Sigmoid colon (tissue), 4 donors: Measurements from ENCODE around the gene SHROOM4.

ENCODE experiments used
- EP300 ChIP-seq, 4 donors: sonication (generic); formaldehyde crosslinking; IDR thresholded peaks; one replicate each; pipeline ENCODE4 v1.6.1; 2017; ENCODE audit warnings: antibody characterized with exemption in 4 of 4
- TF ChIP-seq, protein P1 (sequence below), 4 experiments: fragments of 450-650 bp in 3 of 4; fragments of 200-600 bp in 1 of 4; IDR thresholded peaks; one replicate each; pipeline ENCODE4 v1.5.1; 2016 to 2019; ENCODE audit warnings: antibody characterized with exemption in 4 of 4, mild to moderate bottlenecking in 3 of 4, moderate library complexity in 2 of 4

DNA sequence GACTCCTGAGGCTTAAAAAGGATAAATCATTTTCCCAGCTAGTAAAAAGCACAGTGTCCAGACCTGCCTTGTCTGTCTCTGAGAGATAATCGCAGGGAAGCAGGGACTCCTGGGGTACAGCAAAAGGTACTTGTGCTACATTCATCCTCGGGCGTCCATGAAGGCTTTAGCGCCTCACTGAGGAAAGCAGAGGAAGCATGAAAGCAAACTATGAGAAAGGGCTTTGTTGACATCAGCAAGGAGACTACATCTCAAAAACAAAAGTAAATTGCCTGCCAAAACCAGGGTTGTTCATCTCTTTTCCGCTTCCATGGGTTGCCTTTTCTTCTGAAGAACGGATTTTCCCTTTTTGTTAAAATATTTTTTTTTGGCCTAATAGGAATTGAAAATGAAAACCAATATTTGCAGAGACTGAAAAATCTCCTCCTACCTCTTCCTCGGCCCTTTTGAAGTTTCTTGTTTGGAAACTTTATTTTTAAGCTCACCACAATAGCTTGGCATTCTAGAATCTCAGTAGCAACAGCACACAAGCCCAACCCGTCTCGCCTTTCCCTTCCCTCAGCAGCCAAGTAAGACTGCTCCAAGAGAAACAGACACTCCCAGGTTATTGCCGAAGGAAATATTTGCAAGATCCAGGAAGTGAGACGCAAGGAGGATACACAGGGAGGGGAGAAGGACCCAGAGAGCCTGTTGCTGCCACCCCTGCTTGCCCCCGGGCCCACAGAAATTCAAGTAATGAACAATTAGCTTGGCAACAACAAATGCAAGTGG, 195.0 kb downstream of the SHROOM4 start:
- no peak for TF ChIP-seq EP300 (IDR thresholded peaks at IDR 0.05)
- TF ChIP-seq, protein P1, sequence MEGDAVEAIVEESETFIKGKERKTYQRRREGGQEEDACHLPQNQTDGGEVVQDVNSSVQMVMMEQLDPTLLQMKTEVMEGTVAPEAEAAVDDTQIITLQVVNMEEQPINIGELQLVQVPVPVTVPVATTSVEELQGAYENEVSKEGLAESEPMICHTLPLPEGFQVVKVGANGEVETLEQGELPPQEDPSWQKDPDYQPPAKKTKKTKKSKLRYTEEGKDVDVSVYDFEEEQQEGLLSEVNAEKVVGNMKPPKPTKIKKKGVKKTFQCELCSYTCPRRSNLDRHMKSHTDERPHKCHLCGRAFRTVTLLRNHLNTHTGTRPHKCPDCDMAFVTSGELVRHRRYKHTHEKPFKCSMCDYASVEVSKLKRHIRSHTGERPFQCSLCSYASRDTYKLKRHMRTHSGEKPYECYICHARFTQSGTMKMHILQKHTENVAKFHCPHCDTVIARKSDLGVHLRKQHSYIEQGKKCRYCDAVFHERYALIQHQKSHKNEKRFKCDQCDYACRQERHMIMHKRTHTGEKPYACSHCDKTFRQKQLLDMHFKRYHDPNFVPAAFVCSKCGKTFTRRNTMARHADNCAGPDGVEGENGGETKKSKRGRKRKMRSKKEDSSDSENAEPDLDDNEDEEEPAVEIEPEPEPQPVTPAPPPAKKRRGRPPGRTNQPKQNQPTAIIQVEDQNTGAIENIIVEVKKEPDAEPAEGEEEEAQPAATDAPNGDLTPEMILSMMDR (IDR thresholded peaks at IDR 0.05) = no peak
